GM19328 (cell line): ENCODE results near the gene SCGN.

ENCODE experiments used
- ATAC-seq: cut with Tn5 transposase; IDR thresholded peaks from one replicate; pipeline ENCODE4 v1.9.1; 2021; ENCODE audit warnings: mild to moderate bottlenecking, moderate library complexity; ENCODE audit not compliant: unreplicated experiment

SCGN gene

GRCh38 chr6:25639653-25640052 is 12.4 kb upstream of the SCGN start:
- no peak for ATAC-seq

GRCh38 chr6:25640446-25640845 is 11.6 kb upstream of the SCGN start:
- no peak for ATAC-seq

- ATAC-seq: no peak
Observed at GRCh38 chr6:25640891-25641290, 11.1 kb upstream of the SCGN start.

GRCh38 chr6:25641377-25641776 is 10.6 kb upstream of the SCGN start:
- ATAC-seq: no peak

- ATAC-seq: no peak
Observed at GRCh38 chr6:25641940-25642666, 9.9 kb upstream of the SCGN start.

- ATAC-seq: no peak
Observed at GRCh38 chr6:25642667-25643328, 9.2 kb upstream of the SCGN start.

GRCh38 chr6:25645916-25646315 is 6.1 kb upstream of the SCGN start:
- no peak for ATAC-seq

- ATAC-seq: no peak
Observed at GRCh38 chr6:25649611-25650010, 2.4 kb upstream of the SCGN start.

GRCh38 chr6:25655723-25656122 is 3.7 kb downstream of the SCGN start:
- ATAC-seq: no peak

GRCh38 chr6:25659633-25660368 is 7.8 kb downstream of the SCGN start:
- ATAC-seq: no peak

GRCh38 chr6:25660512-25660911 is 8.5 kb downstream of the SCGN start:
- ATAC-seq: no peak

- ATAC-seq: no peak
Observed at GRCh38 chr6:25661129-25661779, 9.2 kb downstream of the SCGN start.

- ATAC-seq: no peak
Observed at GRCh38 chr6:25665455-25665854, 13.4 kb downstream of the SCGN start.

- no peak for ATAC-seq
Observed at GRCh38 chr6:25669413-25669812, 17.4 kb downstream of the SCGN start.

- ATAC-seq: no peak
Observed at GRCh38 chr6:25670208-25670607, 18.2 kb downstream of the SCGN start.

- no peak for ATAC-seq
Observed at GRCh38 chr6:25670793-25671513, 18.9 kb downstream of the SCGN start.

- ATAC-seq: no peak
Observed at GRCh38 chr6:25671652-25672051, 19.6 kb downstream of the SCGN start.

- ATAC-seq: no peak
Observed at GRCh38 chr6:25675167-25675566, 23.2 kb downstream of the SCGN start.

GRCh38 chr6:25676775-25677174 is 24.8 kb downstream of the SCGN start:
- no peak for ATAC-seq

GRCh38 chr6:25681848-25682247 is 29.8 kb downstream of the SCGN start:
- no peak for ATAC-seq

GRCh38 chr6:25682324-25682723 is 30.3 kb downstream of the SCGN start:
- no peak for ATAC-seq
